ENCODE measurements around the gene FIGN. TPM values are rescaled to one million over a fixed set of nuclear protein-coding genes. Genes with fewer than 3 reads are reported as not detected.

FIGN gene
- total and polyA plus RNA-seq, 11 donors = 3.0 to 16.5 (median 12.1) TPM

DNA sequence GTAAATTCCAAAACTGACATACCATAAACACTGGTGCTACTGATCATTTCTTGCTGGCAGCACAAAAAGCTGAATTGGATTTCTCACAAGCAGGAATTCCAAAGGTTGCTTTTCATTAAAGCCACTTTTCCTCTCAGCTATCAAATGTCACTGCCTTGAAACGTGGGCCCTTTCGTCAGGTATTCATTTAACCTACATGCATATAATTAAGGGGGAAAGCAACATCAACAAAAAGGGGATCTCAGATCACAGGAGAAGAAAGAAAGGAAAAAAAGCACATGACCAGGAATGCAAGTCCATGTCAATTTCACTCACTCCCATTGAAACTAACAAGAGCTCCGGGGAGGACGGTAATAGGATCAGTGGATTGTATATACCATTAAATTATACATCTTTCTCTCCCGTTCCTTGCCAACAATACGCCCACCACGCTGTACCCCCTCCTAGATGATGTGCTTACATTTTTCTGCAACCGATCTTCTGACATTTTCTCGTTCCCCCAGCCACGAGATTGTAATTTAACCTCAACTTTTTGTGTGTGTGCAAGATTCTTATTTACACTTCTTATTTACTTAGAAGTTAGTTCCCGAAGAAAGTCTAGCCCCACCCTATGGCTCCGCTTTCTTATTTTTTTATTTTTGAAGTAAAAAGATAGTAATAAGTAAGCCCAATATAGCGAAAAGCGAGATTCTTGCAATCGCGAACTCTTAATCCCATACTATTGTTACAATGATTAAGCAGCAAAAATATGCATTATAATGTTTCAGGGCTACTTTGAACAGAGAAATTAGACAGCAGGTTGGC, 725 bp downstream of the FIGN start:
- ATAC-seq (no peak), DNase-seq (no peak)
- intact Hi-C loops (cut with DNase I) = loop anchor here in 8 of 10 donors (2.0 to 10.0 kb wide), 18 partner anchors 43 to 388 kb away; no protein-coding TSS in a partner anchor
- H3K4me1 ChIP-seq = peaks cover 0 to 14% (median 0%) of the 10 kb centered on the region in 12 donors
- H3K27ac ChIP-seq = peak overlapping the region; percentile 87 to 96 (median 92)
- H3K4me3 ChIP-seq = peak overlapping the region; percentile 12 to 80 (median 62)
- no peaks in the 10 kb centered on the region for H3K36me3 ChIP-seq
- no peaks in the 10 kb centered on the region for H3K9me3 ChIP-seq
- H3K27me3 ChIP-seq = peaks cover 0 to 27% (median 0%) of the 10 kb centered on the region in 9 donors
- WGBS, 4 donors = 2 to 3% (median 3%) methylated on average over 16 of the region's 16 CpGs
- TF ChIP-seq POLR2A (IDR thresholded peaks at IDR 0.05) = no peak
- TF ChIP-seq, protein P1, sequence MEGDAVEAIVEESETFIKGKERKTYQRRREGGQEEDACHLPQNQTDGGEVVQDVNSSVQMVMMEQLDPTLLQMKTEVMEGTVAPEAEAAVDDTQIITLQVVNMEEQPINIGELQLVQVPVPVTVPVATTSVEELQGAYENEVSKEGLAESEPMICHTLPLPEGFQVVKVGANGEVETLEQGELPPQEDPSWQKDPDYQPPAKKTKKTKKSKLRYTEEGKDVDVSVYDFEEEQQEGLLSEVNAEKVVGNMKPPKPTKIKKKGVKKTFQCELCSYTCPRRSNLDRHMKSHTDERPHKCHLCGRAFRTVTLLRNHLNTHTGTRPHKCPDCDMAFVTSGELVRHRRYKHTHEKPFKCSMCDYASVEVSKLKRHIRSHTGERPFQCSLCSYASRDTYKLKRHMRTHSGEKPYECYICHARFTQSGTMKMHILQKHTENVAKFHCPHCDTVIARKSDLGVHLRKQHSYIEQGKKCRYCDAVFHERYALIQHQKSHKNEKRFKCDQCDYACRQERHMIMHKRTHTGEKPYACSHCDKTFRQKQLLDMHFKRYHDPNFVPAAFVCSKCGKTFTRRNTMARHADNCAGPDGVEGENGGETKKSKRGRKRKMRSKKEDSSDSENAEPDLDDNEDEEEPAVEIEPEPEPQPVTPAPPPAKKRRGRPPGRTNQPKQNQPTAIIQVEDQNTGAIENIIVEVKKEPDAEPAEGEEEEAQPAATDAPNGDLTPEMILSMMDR (IDR thresholded peaks at IDR 0.05) = no peak

DNA sequence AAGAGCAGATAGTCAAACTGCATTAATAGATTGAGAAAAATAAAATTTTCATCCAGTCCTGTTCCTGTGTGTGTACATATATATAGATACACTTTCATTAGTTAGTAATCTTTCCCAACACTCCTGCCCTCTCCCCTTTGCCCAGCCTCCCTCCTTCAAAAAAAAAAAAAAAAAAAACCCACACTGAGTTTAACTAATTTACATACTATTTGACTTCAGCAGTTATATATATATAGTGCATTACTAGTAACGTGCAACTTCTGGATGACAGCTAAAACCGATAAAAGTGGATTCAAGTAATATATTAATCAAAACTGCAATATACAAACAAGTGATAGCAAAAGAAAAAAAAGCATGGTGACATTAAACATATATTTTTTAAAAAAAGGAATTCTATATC, 1.4 kb downstream of the FIGN start:
- intact Hi-C loops (cut with DNase I) = loop anchor here in 8 of 10 donors (2.0 to 10.0 kb wide), 14 partner anchors 42 to 387 kb away; no protein-coding TSS in a partner anchor
- TF ChIP-seq, protein P1 (IDR thresholded peaks at IDR 0.05) = no peak
- TF ChIP-seq POLR2A (IDR thresholded peaks at IDR 0.05) = no peak
- H3K9me3 ChIP-seq = no peaks in the 10 kb centered on the region
- peaks cover 0 to 27% (median 0%) of the 10 kb centered on the region in 9 donors for H3K27me3 ChIP-seq
- H3K36me3 ChIP-seq = no peaks in the 10 kb centered on the region
- H3K27ac ChIP-seq = peak overlapping the region; percentile 87 to 96 (median 92)
- DNase-seq (no peak), ATAC-seq (no peak)
- H3K4me1 ChIP-seq = peaks cover 0 to 21% (median 1%) of the 10 kb centered on the region in 12 donors
- peak overlapping the region in 11 of 12 donors; percentile 52 to 80 (median 62) for H3K4me3 ChIP-seq
- 27 to 46% (median 32%) methylated on average over 2 of the region's 2 CpGs for WGBS, 4 donors

DNA sequence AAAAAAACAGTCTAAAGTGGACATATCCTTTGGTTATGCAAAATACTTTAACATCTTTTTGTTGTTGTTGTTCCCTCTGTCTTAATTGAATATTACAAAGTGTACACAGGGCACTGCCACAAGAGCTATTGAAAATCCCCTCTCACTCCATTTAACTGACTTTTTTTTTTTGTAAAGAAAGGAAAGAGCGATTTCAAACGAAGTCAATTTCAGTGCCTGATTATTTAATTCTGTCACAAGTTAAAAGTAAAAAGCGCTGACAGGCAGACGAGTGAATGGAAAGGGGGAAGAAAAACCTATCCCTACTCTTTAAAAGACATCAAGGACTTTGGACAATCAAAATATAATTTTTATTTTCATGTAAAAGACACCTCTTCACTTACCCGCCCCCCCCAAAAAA, 1.9 kb downstream of the FIGN start:
- peaks cover 0 to 26% (median 4%) of the 10 kb centered on the region in 12 donors for H3K4me1 ChIP-seq
- WGBS, 4 donors = 23 to 47% (median 41%) methylated on average over 5 of the region's 5 CpGs
- no peaks in the 10 kb centered on the region for H3K9me3 ChIP-seq
- ATAC-seq (no peak), DNase-seq (no peak)
- no peaks in the 10 kb centered on the region for H3K36me3 ChIP-seq
- H3K27me3 ChIP-seq = peaks cover 0 to 27% (median 0%) of the 10 kb centered on the region in 9 donors
- TF ChIP-seq, protein P1 (IDR thresholded peaks at IDR 0.05) = no peak
- intact Hi-C loops (cut with DNase I) = loop anchor here in 8 of 10 donors (2.0 to 10.0 kb wide), 14 partner anchors 42 to 387 kb away; no protein-coding TSS in a partner anchor
- H3K27ac ChIP-seq = peak overlapping the region; percentile 27 to 96 (median 90)
- H3K4me3 ChIP-seq = peak overlapping the region in 11 of 12 donors; percentile 52 to 80 (median 62)

DNA sequence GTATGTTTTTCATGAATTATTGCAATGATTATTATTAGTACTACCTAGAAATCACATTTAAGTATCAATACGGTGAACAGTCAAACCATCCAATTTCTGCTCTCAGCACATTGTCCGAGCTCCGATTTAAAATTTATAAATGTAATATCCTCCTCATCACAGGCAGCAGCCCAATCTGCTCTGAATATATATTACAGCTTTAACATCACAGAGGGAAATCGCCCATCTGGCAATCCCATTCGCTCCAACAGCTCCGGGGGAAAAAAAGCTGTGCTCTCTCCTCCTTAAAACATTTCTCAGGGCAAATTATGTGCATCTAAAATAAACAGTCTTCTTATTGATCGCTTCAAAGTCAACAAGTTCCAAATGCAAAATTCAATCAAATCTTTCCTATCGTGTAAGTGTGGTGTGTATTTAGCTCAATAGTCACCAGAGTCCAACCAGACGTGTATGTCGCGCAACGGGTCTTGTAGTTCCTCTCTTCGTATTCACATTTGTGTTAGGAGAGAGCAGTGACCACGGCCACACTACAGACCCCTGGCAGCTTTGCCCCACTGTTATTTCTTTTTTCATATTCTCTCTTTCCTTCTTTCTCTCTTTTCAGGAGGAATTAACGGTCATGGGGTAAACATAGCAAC, 2.4 kb downstream of the FIGN start:
- WGBS, 4 donors = 31 to 39% (median 36%) methylated on average over 15 of the region's 15 CpGs
- ATAC-seq (no peak), DNase-seq (peak in 4 of 5 donors; percentile 25 to 44 (median 40))
- Histone ChIP-seq H3K27ac (peak overlapping the region; percentile 27 to 96 (median 90)), H3K9me3 (no peaks in the 10 kb centered on the region), H3K4me3 (peak overlapping the region in 11 of 12 donors; percentile 52 to 80 (median 62)), H3K36me3 (no peaks in the 10 kb centered on the region), H3K27me3 (peaks cover 0 to 27% (median 0%) of the 10 kb centered on the region in 9 donors), H3K4me1 (peaks cover 0 to 31% (median 7%) of the 10 kb centered on the region in 12 donors)
- TF ChIP-seq POLR2A (IDR thresholded peaks at IDR 0.05) = no peak
- TF ChIP-seq, protein P1 (IDR thresholded peaks at IDR 0.05) = no peak
- intact Hi-C loops (cut with DNase I) = loop anchor here in 8 of 10 donors (5.0 to 10.0 kb wide), 13 partner anchors 41 to 386 kb away; no protein-coding TSS in a partner anchor

Data from heart left ventricle (tissue), 16 donors.